MG63 (cell line): ENCODE measurements around the gene CLCN3. TPM values are rescaled to one million over a fixed set of nuclear protein-coding genes. Genes with fewer than 3 reads are reported as not detected.
"Not testable (repeated sequence)": the region's sequence is repeated elsewhere in the genome, so short reads cannot be mapped to it uniquely, and the experiment has no call there.

Source experiments
- DNase-seq: peaks from one replicate; pipeline ENCODE4 v3.0.0-alpha.2; 2020
- H3K27me3 ChIP-seq: fragments of 250-450 bp; sonication (Bioruptor Pico); 2 replicates; pipeline ENCODE4 v1.5.1; 2020; ENCODE audit warnings: mild to moderate bottlenecking, moderate library complexity
- H3K36me3 ChIP-seq: fragments of 250-450 bp; sonication (Bioruptor Pico); 2 replicates; pipeline ENCODE4 v1.5.1; 2020; ENCODE audit warnings: mild to moderate bottlenecking, moderate library complexity
- H3K4me3 ChIP-seq: fragments of 250-450 bp; sonication (Bioruptor Pico); 2 replicates; pipeline ENCODE4 v1.5.1; 2020; ENCODE audit warnings: mild to moderate bottlenecking, moderate library complexity
- H3K9me3 ChIP-seq: fragments of 250-450 bp; sonication (Bioruptor Pico); 2 replicates; pipeline ENCODE4 v1.5.1; 2020; ENCODE audit warnings: mild to moderate bottlenecking, moderate library complexity
- total RNA-seq: library from RNA; depleted of rRNA; stranded (reverse); fragments of >200 nt; shearing (Covaris generic); gene quantifications from 2 replicates; pipeline ENCODE4 v1.2.3, GENCODE V29; 2014; ENCODE audit warnings: low replicate concordance

CLCN3 gene
- total RNA-seq, 1 experiment from 2014 or later: 1.9 TPM

- no peaks in the 10 kb centered on the region for H3K27me3 ChIP-seq
- no peaks in the 10 kb centered on the region for H3K36me3 ChIP-seq
- no peaks in the 10 kb centered on the region for H3K9me3 ChIP-seq
- no peak overlapping the region for H3K4me3 ChIP-seq
- no peak for DNase-seq
Observed at GRCh38 chr4:169723207-169723965, 103.0 kb downstream of the CLCN3 start.

DNA sequence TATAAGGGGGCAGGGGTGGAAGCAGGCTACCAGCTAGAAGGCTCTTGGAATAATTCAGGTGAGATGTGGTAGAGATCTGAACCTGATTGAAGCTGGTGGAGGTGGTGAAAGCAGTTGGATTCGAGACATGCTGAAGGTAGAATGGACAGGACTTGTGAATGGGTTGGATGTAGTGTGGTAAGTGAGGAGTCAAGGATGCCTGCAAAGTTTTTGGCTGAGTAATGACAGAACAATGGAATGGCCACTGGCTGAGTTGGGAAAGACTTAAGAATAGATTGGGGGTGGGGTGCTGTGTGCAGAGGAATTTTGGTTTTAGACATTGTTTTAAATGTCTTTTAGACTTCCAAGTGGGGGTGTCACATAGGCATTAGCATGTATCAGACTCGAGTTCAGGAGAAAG, 103.9 kb downstream of the CLCN3 start:
- H3K27me3 ChIP-seq: no peaks in the 10 kb centered on the region
- no peak overlapping the region for H3K4me3 ChIP-seq
- H3K9me3 ChIP-seq: no peaks in the 10 kb centered on the region
- H3K36me3 ChIP-seq: no peaks in the 10 kb centered on the region
- no peak for DNase-seq

DNA sequence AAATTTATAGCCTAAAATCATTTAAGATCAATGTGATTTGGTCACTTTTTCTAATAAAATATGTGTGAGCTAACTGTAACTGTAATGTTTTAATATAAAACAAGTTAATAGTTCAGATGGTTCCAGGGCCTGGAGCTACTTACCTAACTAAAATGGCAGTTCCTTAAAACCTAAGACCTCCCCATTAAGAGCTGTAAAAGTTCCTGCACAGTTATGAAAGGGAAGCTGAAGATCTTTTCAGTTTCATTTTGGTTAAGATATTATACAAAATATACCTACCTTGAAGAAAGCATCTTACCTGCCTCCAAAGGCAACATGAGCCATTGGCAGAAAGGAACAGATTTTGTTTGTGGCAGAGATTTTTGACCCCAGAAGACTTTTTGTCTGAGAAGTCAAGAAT, 107.2 kb downstream of the CLCN3 start:
- Histone ChIP-seq H3K9me3 (no peaks in the 10 kb centered on the region), H3K36me3 (no peaks in the 10 kb centered on the region), H3K27me3 (no peaks in the 10 kb centered on the region), H3K4me3 (no peak overlapping the region)
- no peak for DNase-seq

GRCh38 chr4:169730564-169730963, 110.2 kb downstream of the CLCN3 start:
- no peak overlapping the region for H3K4me3 ChIP-seq
- H3K9me3 ChIP-seq: no peaks in the 10 kb centered on the region
- no peak for DNase-seq
- no peaks in the 10 kb centered on the region for H3K27me3 ChIP-seq
- no peaks in the 10 kb centered on the region for H3K36me3 ChIP-seq

DNA sequence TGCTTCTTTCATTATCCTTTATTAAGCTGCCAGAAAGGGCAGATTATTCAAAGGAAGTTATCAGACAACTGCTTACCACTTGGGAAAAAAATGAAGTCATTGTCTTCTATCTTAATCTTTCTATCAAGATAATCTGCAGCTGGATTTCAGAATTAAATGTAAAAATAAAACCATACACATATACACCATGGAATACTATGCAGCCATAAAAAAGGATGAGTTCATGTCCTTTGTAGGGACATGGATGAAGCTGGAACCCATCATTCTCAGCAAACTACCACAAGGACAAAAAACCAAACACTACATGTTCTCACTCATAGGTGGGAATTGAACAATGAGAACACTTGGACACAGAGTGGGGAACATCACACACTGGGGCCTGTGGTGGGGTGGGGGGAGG, 118.2 kb downstream of the CLCN3 start:
- H3K36me3 ChIP-seq, DNase-seq, H3K27me3 ChIP-seq, H3K9me3 ChIP-seq, H3K4me3 ChIP-seq: not testable (repeated sequence)

DNA sequence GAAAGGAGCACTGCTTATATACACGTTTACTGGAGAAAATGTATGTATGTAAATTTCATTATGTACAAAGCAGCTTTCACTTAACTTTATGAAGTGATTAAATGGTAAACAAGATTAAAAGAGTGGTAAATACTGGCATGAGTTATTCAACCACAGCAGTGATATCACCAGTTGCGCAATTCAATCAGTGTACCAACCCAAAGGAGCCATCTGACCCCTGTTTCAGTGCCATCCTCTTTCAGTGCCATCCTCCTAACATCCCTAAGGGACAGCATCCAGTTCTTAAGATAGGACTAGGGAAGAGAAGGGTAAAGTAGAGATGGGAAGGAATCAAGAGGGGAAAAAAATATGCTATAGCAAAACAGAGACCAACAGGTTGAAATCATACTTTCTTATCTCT, 121.2 kb downstream of the CLCN3 start:
- no peaks in the 10 kb centered on the region for H3K27me3 ChIP-seq
- no peaks in the 10 kb centered on the region for H3K9me3 ChIP-seq
- H3K4me3 ChIP-seq: no peak overlapping the region
- H3K36me3 ChIP-seq: no peaks in the 10 kb centered on the region
- no peak for DNase-seq

- Histone ChIP-seq H3K9me3 (no peaks in the 10 kb centered on the region), H3K36me3 (no peaks in the 10 kb centered on the region)
- no peak for DNase-seq
Observed at GRCh38 chr4:169744601-169745000, 124.2 kb downstream of the CLCN3 start.

GRCh38 chr4:169745291-169745690, 124.9 kb downstream of the CLCN3 start:
- H3K27me3 ChIP-seq: no peaks in the 10 kb centered on the region
- no peaks in the 10 kb centered on the region for H3K36me3 ChIP-seq
- no peak overlapping the region for H3K4me3 ChIP-seq
- no peaks in the 10 kb centered on the region for H3K9me3 ChIP-seq
- no peak for DNase-seq

More at GRCh38 chr4:169744601-169745000, 124.2 kb downstream of the CLCN3 start:
- Histone ChIP-seq H3K27me3 (no peaks in the 10 kb centered on the region), H3K4me3 (no peak overlapping the region)

GRCh38 chr4:169756971-169757574, 136.7 kb downstream of the CLCN3 start:
- DNase-seq: no peak
- Histone ChIP-seq H3K9me3 (no peaks in the 10 kb centered on the region), H3K36me3 (no peaks in the 10 kb centered on the region), H3K27me3 (no peaks in the 10 kb centered on the region), H3K4me3 (peak overlapping the region; percentile 71)

GRCh38 chr4:169757575-169758184, 137.3 kb downstream of the CLCN3 start, which contains the start of gene HPF1:
HPF1 (minus strand) TSS chr4:169757944; CDS start chr4:169757877, 67 bp downstream.
- Histone ChIP-seq H3K9me3 (no peaks in the 10 kb centered on the region), H3K36me3 (no peaks in the 10 kb centered on the region), H3K27me3 (no peaks in the 10 kb centered on the region), H3K4me3 (peak within 1 kb of the TSS; percentile 71)
- peak; percentile 84 for DNase-seq

DNA sequence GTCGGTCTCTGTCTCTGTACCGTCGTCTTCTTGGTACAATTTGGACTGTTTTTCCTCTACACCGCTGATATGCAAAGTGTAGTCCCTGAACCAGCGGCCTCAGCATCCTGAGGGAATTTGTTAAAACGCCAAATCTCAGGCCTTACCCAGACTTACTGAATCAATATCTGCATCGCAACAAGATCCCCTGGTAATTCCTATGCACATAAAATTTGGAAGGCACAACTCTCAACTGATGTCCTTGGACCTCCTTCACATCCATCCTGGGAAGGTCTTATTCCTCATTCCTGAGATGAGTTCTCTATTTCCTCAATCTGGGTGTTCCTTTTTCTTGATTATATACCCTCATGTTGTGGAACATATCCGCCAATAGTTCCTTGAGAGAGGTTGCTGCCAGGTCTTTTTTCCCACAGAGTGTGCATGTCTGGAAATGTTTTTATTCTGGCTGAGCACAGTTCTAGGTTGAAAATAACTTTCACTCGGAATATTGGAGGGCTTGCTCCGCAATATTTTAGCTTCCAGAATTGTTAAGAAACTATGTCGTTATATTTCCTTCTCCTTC, 138.1 kb downstream of the CLCN3 start:
- Histone ChIP-seq H3K4me3 (peak overlapping the region; percentile 71), H3K36me3 (no peaks in the 10 kb centered on the region), H3K9me3 (no peaks in the 10 kb centered on the region), H3K27me3 (no peaks in the 10 kb centered on the region)
- DNase-seq: no peak

- H3K36me3 ChIP-seq: no peaks in the 10 kb centered on the region
- no peaks in the 10 kb centered on the region for H3K27me3 ChIP-seq
- H3K4me3 ChIP-seq: no peak overlapping the region
- DNase-seq: no peak
- no peaks in the 10 kb centered on the region for H3K9me3 ChIP-seq
Observed at GRCh38 chr4:169761846-169762245, 141.5 kb downstream of the CLCN3 start.

DNA sequence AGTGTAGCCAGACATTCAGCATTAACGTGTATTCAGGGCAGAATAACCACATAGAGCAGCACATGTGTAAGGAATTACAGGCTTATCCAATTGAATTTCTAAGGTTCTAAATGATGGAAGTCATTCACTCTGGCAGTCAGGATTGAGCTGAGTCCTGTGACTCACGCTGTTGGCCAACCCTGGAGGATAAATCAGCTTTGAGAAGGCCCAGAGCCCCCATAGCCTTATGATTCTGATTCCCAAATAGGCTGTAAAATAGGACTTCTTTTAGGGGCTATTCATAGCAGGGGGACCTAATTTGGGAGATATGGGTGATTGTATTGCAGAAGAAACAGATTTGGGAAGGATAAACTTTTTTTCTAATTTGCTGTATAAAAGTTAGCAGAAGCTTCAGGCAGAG, 145.5 kb downstream of the CLCN3 start:
- Histone ChIP-seq H3K27me3 (no peaks in the 10 kb centered on the region), H3K4me3 (no peak overlapping the region), H3K9me3 (no peaks in the 10 kb centered on the region), H3K36me3 (no peaks in the 10 kb centered on the region)
- DNase-seq: peak; percentile 9

DNA sequence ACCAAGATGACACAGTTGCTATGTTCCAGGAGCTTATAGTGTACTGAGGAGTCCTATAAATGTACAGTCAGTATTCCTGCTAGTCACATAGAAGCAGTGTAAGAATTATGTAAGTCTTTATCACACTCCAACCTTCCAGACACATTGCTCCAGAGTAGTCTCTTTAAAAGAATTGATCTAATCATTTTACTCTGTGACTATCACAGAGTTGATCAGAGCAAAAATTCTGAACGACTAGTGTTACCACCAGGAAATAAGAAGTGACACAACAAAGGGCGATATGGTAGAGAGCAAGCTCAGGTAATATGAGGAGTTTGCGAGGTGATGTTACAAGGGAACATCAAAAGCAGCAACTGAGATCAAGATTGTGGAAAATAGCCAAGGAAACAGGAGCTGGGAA, 146.4 kb downstream of the CLCN3 start:
- no peak overlapping the region for H3K4me3 ChIP-seq
- DNase-seq: no peak
- H3K9me3 ChIP-seq: no peaks in the 10 kb centered on the region
- no peaks in the 10 kb centered on the region for H3K27me3 ChIP-seq
- H3K36me3 ChIP-seq: no peaks in the 10 kb centered on the region

DNA sequence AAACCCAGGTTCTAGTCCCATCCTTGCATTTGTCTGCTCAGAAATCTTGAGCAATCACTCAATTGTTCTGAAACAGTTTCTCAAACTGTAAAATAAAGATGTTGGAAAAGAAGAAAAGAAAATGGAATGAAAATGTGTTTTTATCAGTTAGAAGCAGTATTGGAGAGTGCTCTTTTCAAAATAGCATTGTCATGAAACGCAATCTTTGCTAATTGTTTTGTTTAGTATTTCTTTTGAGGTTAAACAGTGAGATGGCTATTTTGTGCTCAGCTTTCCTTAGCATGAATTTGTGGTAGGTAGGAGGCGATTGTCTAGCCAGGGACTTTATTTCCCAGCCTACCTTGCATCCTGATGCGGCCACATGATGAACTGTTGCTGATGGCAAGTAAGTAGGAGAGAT, 148.0 kb downstream of the CLCN3 start:
- Histone ChIP-seq H3K4me3 (no peak overlapping the region), H3K9me3 (no peaks in the 10 kb centered on the region), H3K36me3 (no peaks in the 10 kb centered on the region), H3K27me3 (no peaks in the 10 kb centered on the region)
- no peak for DNase-seq

GRCh38 chr4:169770416-169770815, 150.0 kb downstream of the CLCN3 start:
- DNase-seq: no peak
- Histone ChIP-seq H3K27me3 (no peaks in the 10 kb centered on the region), H3K4me3 (no peak overlapping the region), H3K9me3 (no peaks in the 10 kb centered on the region), H3K36me3 (no peaks in the 10 kb centered on the region)

DNA sequence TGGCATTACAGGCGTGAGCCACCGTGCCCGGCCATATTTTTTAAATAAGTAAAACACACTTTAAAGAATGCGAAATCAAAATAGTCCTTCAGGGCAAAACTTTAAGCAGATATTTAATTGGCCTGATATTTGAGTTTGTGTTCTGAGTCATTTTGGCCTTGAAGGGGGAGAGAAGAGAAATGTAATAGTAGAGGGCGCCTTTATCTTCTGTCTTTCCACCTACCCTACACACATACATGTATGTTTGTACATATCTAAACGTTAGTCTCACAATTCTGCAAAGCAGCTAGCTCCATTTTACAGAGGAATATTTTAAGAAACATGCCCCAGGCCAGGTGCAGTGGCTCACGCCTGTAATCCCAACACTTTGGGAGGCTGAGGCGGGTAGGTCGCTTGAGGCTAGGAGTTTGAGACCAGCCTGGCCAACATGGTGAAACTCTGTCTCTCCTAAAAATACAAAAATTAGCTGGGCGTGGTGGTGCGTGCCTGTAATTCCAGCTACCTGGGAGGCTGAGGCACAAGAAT, 151.2 kb downstream of the CLCN3 start:
- not testable (repeated sequence) for DNase-seq, H3K9me3 ChIP-seq, H3K27me3 ChIP-seq, H3K36me3 ChIP-seq, H3K4me3 ChIP-seq
